Right lobe of liver (tissue), 4 donors: ENCODE results near the gene CXorf38.
"Not testable (repeated sequence)": the region's sequence is repeated elsewhere in the genome, so short reads cannot be mapped to it uniquely, and the experiment has no call there.

Source experiments
- POLR2A ChIP-seq: fragments of 450-650 bp; IDR thresholded peaks from one replicate; pipeline ENCODE4 v1.6.1; 2017; ENCODE audit warnings: antibody characterized with exemption, mild to moderate bottlenecking
- TF ChIP-seq, protein P1 (sequence below), 4 donors: fragments of 200-600 bp in 3 of 4; fragments of 450-650 bp in 1 of 4; IDR thresholded peaks; one replicate each; pipeline versions ENCODE4 v1.5.1 to v1.8.0; 2016 to 2022; ENCODE audit warnings: antibody characterized with exemption in 4 of 4, mild to moderate bottlenecking in 2 of 4
- donor health status: DM: no; HTN: no; CAD: no.
- donor health status: DM: no; HTN: no; CAD: no.
- donor health status: DM: no; HTN: yes; CAD: no.

DNA sequence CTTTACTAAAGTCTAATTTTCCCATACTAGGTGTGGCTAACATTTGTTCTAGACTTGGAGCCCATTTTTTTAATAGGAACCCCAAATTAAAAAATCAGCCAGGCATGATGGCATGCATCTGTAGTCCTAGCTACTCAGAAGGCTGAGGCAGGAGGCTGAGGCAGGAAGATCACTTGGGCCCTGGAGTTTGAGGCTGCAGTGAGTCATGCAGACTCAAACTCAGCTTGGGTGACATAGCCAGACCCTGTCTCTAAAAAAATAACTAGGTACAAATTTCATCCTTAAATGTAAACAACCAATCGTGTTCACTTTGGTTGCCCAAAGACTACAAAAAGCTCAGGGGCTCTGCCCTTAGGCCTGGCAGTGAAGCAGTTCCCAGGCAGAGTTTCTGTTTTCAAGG, 59.7 kb downstream of the CXorf38 start:
- TF ChIP-seq, protein P1, sequence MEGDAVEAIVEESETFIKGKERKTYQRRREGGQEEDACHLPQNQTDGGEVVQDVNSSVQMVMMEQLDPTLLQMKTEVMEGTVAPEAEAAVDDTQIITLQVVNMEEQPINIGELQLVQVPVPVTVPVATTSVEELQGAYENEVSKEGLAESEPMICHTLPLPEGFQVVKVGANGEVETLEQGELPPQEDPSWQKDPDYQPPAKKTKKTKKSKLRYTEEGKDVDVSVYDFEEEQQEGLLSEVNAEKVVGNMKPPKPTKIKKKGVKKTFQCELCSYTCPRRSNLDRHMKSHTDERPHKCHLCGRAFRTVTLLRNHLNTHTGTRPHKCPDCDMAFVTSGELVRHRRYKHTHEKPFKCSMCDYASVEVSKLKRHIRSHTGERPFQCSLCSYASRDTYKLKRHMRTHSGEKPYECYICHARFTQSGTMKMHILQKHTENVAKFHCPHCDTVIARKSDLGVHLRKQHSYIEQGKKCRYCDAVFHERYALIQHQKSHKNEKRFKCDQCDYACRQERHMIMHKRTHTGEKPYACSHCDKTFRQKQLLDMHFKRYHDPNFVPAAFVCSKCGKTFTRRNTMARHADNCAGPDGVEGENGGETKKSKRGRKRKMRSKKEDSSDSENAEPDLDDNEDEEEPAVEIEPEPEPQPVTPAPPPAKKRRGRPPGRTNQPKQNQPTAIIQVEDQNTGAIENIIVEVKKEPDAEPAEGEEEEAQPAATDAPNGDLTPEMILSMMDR (IDR thresholded peaks at IDR 0.05), result not testable (repeated sequence)
- TF ChIP-seq POLR2A, result not testable (repeated sequence)
